ENCODE data around the gene CROT.

The CROT gene

GRCh38 chr7:87375662-87376435 is 30.4 kb downstream of the CROT start:
- no peak overlapping the region for H3K4me3 ChIP-seq (replicated peaks; ENCODE audit: low read depth, low read length)
- DNase-seq (ENCODE audit: extremely low read depth, low read depth), result no peak

GRCh38 chr7:87380905-87381304 is 35.4 kb downstream of the CROT start:
- no peak for TF ChIP-seq CTCF (IDR thresholded peaks at IDR 0.05; ENCODE audit: low read depth, low read length, missing control alignments)
- no peak overlapping the region for H3K4me3 ChIP-seq (replicated peaks; ENCODE audit: low read depth, low read length)
- DNase-seq (ENCODE audit: extremely low read depth, low read depth), result no peak

More at GRCh38 chr7:87375662-87376435, 30.4 kb downstream of the CROT start:
- no peak for TF ChIP-seq CTCF (IDR thresholded peaks at IDR 0.05; ENCODE audit: low read depth, low read length, missing control alignments)

- no peak overlapping the region for H3K4me3 ChIP-seq (replicated peaks; ENCODE audit: low read depth, low read length)
- no peak for TF ChIP-seq CTCF (IDR thresholded peaks at IDR 0.05; ENCODE audit: low read depth, low read length, missing control alignments)
- DNase-seq (ENCODE audit: extremely low read depth, low read depth), result no peak
Measured at GRCh38 chr7:87391020-87391701, 45.7 kb downstream of the CROT start.

- no peak for DNase-seq (ENCODE audit: extremely low read depth, low read depth)
- H3K4me3 ChIP-seq (replicated peaks; ENCODE audit: low read depth, low read length), result no peak overlapping the region
- no peak for TF ChIP-seq CTCF (IDR thresholded peaks at IDR 0.05; ENCODE audit: low read depth, low read length, missing control alignments)
Measured at GRCh38 chr7:87395442-87396020, 50.1 kb downstream of the CROT start.

- TF ChIP-seq CTCF (IDR thresholded peaks at IDR 0.05; ENCODE audit: low read depth, low read length, missing control alignments), result no peak
- DNase-seq (ENCODE audit: extremely low read depth, low read depth), result peak; percentile 9
- H3K4me3 ChIP-seq (replicated peaks; ENCODE audit: low read depth, low read length), result no peak overlapping the region
Measured at GRCh38 chr7:87398446-87398845, 53.0 kb downstream of the CROT start.

GRCh38 chr7:87404674-87405073 is 59.2 kb downstream of the CROT start:
- no peak for DNase-seq (ENCODE audit: extremely low read depth, low read depth)
- no peak overlapping the region for H3K4me3 ChIP-seq (replicated peaks; ENCODE audit: low read depth, low read length)
- no peak for TF ChIP-seq CTCF (IDR thresholded peaks at IDR 0.05; ENCODE audit: low read depth, low read length, missing control alignments)

Data from HFF-Myc (cell line).